GM19467 (cell line): ENCODE measurements around the gene NCK2.

ENCODE experiments used
- ATAC-seq: cut with Tn5 transposase; IDR thresholded peaks from one replicate; pipeline ENCODE4 v1.9.1; 2021; ENCODE audit warnings: mild to moderate bottlenecking, moderate library complexity; ENCODE audit not compliant: unreplicated experiment

Gene NCK2

GRCh38 chr2:105744909-105745853 lies at the start of gene NCK2:
Gene NCK2, plus strand, starts transcription at chr2:105744912. Its CDS starts 110,152 bp downstream, at chr2:105855064.
- peak; percentile 19 for ATAC-seq

GRCh38 chr2:105697781-105698449 lies 46.8 kb upstream of the NCK2 start:
- no peak for ATAC-seq

- no peak for ATAC-seq
Measured at GRCh38 chr2:105698820-105699219, 45.9 kb upstream of the NCK2 start.

GRCh38 chr2:105701042-105701441 lies 43.7 kb upstream of the NCK2 start:
- no peak for ATAC-seq

GRCh38 chr2:105708697-105709096 lies 36.0 kb upstream of the NCK2 start:
- ATAC-seq: no peak

GRCh38 chr2:105711394-105711793 lies 33.3 kb upstream of the NCK2 start:
- no peak for ATAC-seq

- no peak for ATAC-seq
Measured at GRCh38 chr2:105712166-105712915, 32.4 kb upstream of the NCK2 start.

GRCh38 chr2:105712981-105713596 lies 31.6 kb upstream of the NCK2 start:
- ATAC-seq: no peak

- no peak for ATAC-seq
Measured at GRCh38 chr2:105714141-105714540, 30.6 kb upstream of the NCK2 start.

- ATAC-seq: no peak
Measured at GRCh38 chr2:105718846-105719481, 25.7 kb upstream of the NCK2 start.

GRCh38 chr2:105721991-105722511 lies 22.7 kb upstream of the NCK2 start:
- no peak for ATAC-seq

- no peak for ATAC-seq
Measured at GRCh38 chr2:105722726-105723297, 21.9 kb upstream of the NCK2 start.

GRCh38 chr2:105723431-105723830 lies 21.3 kb upstream of the NCK2 start:
- ATAC-seq: no peak

GRCh38 chr2:105725388-105725787 lies 19.3 kb upstream of the NCK2 start:
- no peak for ATAC-seq

GRCh38 chr2:105730170-105730569 lies 14.5 kb upstream of the NCK2 start:
- no peak for ATAC-seq

- ATAC-seq: no peak
Measured at GRCh38 chr2:105731511-105731910, 13.2 kb upstream of the NCK2 start.

GRCh38 chr2:105732101-105732500 lies 12.6 kb upstream of the NCK2 start:
- ATAC-seq: no peak

- no peak for ATAC-seq
Measured at GRCh38 chr2:105732955-105733607, 11.6 kb upstream of the NCK2 start.

- ATAC-seq: no peak
Measured at GRCh38 chr2:105733875-105734274, 10.8 kb upstream of the NCK2 start.
